NCI-H2107 treated with DMSO at 0.1 percent for 48 hours (cell line): ENCODE measurements around the gene SLC13A5.

Experiments used
- DNase-seq: peaks from one replicate; lab custom pipeline; 2025; ENCODE audit not compliant: unreplicated experiment; lab: John Stamatoyannopoulos, UW

The SLC13A5 gene

DNA sequence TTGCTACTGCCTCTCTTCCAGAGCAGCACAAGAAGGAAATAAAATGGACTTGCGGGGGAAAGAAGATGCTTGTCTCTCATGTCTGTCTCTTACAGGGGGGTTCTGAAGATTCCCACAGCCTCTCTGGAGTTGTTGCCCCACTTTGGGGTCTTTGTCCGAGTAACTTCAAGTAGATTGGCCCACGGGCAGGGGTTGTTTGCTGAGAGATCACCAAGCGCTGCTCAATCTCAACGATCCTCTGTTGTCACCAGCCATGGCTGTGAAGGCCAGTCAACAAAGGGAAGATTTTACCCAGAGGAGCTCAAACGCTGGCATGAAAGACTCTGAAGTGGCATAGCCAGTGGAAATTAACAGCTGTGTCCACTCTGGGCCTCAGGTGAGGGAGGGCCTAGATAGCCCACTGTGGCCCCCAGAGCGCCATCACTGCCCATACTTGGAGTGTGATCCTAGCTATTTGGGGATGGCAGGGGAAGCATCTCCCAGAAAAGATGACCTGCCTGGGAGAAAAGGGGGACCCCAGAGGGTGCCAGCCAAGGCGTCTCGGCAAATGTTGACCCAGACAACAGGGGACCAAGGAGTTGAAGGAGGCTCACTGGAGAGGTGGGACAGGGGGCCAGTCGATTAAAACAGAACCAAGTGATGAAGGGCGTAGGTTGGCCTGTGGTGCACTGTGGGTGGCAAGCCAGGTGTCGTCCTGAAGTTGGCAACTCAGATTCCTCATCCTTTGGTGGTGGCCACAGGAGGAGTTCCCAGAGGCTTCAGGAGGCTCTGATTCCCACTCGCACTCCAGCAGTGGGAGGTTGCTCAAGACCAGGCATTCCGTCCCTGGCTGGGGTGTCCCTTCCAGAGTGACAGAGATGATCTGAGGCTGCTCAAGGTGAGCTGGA is 28.0 kb downstream of the SLC13A5 start:
- DNase-seq, result no peak

DNA sequence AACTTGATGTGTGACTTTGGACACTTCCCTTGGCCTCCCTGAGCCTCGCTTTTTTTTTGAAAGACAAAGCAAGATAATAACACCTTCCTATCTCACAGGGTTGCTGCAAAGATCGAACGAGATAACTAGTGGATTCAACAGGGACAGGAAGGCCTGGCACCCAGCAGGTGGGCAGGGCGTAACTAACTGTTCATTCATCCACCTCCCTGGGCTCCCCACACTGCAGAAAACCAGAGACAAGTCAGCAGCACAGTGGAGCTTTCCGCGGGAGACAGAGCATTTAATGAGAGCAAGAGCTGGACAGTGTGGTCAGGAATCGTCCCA is 28.7 kb downstream of the SLC13A5 start:
- DNase-seq, result no peak

DNA sequence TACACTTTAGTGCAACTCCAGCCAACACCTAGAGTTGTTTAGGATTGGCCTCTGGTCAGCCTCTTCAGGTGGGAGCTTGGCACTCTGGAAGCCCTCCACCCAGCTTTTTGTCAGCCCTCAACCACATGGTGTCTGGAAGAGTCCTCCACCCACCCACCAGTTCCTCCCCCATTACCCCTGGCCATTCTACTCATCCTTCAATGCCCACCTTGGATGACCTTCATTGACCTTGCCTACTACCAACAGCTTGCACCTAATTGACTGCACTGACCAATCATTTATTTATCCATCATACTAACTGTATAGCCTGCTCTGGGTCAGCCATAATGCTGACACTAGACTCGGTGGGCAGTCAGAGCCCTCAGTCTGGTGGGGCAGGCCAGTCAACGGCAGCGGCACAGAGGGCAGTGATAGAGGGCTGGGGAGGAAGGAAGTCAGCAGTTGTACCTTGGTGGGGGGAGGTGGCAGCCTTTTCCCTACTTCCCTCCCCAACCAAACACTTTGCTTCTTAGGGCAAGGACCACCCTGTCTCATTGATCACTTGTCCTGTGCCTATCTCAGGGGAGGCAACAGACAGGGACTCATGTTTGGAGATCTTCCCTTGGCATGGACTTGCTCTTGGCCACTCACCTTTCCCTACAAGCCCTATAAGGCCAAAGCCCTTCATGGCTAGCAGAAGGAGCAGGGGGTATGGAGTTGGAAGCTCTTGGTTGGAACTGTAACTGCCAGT is 29.3 kb downstream of the SLC13A5 start:
- DNase-seq, result no peak

DNA sequence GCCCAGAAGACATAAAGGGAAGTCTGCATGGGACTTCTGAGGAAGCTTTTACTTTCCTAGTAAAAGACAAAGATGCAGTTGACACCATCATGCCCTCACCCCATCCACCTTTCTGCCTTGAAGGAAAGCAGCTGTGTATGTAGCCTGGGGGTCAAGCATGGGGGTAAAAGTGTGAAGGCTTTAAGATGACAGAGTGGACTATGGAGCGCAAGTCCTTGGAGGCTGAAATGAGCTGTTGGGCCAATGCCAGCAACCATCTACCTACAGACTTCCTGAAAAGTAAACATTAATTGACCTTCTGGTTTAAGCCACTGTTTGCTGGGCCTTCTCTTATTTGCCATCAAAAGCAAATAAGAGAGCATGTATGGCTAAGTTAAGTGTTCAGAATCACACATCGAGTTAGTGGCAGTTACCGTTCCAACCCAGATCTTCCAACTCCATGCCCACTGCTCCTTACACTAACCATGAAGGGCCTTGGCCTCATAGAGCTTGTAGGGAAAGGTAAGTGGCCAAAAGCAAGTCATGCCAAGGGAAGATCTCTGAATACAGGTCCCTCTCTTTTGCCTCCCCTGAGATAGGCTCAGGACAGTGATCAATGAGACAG is 30.0 kb downstream of the SLC13A5 start:
- DNase-seq, result no peak

DNA sequence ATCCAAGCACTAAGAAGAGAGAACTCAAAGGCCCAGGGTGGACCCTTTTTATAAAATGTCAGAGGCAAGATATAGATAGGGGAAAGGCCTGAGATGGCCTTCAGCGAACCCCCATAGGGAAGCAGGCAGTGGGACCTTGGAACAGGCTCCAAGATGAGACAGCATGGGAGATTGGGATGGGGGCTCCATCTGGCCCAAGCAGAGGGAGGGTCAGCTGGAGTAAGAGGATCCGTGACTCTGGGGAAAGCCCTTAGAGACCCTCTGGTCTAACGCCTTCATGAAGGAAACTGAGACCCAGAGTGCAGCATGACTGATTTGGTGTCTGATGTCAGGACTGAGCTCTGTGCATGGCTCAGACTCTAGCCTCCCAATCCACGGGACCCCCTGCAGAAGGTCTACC is 30.8 kb downstream of the SLC13A5 start:
- no peak for DNase-seq

DNA sequence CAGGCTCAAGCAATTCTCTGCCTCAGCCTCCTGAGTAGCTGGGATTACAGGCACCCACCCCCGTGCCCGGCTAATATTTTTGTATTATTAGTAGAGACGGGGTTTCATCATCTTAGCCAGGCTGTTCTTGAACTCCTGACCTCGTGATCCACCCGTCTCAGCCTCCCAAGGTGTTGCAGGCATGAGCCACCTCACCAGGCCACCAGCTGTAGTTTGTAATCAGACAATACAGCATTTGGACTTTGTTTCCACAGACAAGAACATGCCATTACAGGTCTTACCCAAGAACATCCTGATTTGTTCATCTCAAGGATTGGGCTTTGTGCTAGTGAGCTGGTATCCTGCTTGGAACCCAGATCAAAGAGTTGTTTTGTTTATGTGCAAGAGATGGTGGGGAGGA is 31.5 kb downstream of the SLC13A5 start:
- DNase-seq, result no peak

DNA sequence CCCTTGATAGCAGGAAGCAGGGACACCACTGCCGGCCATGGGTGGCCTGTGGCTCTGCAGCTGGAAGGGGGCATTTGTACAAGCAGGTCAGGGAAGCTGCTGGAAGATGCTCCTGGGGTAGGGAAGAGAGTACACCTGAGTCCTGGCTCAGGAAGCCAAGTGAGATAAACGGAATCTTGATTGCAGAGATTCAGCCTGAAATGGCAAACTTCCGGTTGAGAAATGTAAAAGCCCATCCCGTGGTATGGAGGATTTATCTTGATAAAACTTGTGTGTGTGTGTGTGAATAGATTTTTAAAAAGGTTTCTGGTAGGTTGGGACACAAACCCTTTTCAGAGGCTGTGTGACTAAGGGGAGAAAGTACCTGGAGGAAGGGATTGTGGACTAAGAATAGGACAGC is 32.0 kb downstream of the SLC13A5 start:
- DNase-seq, result no peak

DNA sequence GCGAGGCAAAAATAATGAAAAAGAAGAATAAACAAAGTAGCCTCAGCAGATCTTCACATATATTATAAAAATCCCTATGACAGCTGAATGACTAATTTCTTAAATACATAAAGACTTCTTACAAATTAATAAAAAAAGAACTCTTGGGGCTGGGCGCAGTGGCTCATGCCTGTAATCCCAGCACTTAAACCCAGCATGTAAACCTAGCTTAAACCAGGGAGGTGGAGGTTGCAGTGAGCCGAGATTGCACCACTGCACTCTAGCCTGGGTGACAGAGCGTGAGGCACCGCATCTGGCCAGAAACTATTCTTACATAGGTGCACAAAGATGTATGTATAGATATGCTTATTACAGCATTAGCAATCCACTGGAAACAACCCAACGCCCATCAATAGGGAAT is 33.9 kb downstream of the SLC13A5 start:
- DNase-seq, result no peak

DNA sequence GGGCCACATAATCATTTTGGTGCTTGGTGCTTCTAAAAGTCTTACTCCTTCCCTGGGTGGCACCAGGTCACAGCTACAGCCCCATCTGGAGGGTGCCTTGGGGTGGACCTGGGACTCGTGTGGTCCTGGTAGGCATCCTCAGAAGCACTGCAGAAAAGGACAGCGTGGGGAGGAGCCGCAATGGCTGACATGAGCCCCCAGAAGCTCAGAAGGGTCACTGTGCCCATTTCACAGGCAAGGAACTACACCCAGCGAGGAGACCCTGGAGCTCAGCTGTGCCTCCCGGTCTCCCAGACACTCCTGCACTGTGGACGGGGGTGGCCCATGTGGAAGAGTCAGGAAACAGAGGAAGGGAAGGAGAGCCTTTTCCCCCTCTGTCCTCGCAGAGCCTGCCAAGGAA is 35.2 kb downstream of the SLC13A5 start:
- no peak for DNase-seq

DNA sequence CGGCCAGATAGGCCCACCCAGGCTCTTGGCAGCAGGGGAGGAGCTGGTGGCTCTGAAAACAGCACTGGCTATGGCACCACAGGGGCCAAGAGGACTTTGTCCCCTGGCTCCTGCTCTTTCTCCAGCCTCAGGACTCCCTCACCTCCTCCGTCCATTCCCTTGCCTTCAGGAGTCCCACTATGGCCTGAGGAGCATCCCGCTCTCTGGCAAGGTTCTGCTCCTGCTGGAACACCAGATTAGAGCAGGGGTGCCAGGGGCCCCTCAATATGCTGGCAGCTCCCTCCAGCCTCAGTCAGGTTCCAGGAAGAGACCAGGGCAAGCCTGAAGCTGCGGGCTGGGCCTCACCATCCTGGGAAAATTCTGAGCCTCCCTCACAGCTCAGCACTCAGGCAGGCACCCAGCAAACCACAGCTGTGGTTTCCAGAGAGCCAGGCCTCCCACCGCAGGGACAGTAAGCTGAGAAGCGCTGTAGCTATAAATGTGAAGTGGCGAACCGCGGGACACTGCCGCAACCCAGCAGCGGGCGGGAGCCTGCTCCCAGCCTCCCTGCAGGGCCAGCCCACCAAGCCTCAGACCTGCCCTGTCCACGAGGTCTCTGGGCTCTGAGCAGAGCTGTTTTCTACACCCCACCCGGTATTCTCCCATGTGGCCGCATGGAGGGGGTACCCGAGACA is 35.9 kb downstream of the SLC13A5 start:
- peak; percentile 10 for DNase-seq

DNA sequence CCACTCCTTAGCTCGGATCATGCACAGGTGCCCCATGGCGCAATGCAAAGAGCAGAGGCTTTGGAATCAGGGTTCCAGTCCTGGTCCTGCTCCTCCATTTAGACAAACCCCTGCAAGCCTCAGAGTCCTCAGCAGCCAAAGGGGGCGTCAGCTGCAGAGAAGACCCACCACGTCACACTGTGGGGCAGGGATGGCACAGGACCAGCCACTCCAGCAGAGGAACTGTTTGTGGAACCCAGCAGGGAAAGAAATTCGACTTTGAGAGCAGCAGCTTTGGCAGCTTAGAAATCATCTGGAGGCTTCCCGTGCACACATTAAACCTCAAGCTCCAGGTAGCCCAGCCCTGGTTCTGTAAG is 36.4 kb downstream of the SLC13A5 start:
- no peak for DNase-seq

DNA sequence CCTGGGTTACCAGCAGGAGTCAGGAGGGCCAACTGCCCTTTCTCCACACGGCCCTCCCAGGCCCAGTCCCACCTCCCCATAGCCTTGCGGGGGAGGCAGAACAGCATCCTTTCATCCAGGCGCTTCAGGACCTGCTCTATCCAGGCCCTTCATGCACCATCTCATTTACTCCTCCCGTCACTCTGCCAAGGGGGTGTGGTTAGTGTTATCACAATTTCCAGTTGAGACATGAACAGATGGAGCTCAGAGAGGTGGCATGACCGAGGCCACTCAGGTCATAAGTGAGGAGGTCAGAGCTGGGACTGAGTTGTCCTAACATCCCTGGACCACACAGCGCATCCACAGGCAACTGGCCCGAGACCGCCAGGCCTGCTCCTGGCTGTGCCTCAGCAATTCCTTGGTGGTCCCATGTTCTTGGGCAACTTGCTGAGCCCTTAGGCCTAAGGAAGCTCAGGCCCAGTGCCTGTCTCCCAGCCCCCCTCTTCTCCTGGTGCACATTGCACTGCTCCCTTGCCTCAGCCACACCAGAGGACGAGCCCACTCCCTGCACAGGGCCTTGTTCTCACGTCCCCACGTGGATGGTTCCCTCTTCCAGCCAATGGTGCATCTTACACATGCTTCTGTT is 37.9 kb downstream of the SLC13A5 start:
- DNase-seq, result no peak

DNA sequence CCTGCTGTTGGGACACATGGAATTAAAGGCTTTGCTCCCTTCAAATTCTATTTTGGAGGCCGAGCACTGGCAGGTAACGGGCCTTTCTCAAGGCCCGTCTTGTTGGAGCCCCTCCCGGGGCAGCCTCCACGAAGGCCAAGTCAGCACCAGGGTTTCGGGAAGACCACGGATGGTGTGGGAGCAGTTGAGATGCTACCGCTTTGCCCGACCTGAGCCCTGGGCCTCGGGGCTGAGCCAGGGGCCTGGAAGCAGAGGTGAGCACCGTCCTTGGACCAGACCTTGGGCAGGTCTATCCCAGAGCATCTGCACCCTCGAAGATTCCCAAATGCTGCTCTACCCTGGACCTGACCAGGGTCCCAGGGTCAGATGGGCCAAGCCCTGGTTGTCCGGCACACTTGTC is 38.6 kb downstream of the SLC13A5 start:
- no peak for DNase-seq

DNA sequence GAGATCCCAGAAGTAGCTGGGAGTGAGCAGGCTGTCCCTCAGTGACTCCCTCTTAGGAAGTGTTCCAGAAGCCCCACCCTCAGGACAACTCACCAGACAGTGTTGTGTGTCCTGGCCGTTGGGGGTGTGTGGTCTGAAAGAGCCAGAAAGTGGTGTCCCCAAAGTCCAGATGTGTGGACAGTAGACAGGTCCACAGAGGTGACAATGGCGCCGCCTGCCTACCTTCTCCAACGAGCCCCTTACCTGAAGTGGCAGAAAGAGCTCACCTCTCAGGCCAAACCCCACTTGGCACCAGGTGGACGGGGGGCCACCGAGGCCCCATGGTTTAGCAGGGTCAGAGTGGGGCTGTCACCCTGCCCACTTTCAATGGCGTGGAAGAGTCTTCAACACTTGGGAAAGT is 41.7 kb downstream of the SLC13A5 start:
- DNase-seq, result no peak

DNA sequence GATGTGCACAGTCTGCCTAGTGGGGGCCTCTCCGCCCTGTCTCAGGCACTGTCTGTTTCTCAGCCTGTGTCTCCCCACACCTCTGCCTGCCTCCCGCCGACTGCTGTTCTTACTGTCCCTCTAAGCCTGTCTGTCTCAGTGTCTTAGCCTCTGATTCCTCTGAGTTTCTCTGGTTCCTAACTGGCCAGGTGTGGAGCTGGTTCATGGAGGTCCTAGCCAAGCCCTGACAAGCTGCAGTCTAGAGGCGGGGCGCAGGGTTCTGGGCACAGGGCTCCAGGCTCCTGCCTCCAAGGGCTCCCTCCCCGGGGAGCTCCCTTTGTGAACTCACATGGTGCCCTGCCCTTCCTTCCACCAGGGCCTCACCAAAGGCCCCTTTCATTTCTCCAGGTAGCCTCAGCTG is 42.2 kb downstream of the SLC13A5 start:
- DNase-seq, result no peak

DNA sequence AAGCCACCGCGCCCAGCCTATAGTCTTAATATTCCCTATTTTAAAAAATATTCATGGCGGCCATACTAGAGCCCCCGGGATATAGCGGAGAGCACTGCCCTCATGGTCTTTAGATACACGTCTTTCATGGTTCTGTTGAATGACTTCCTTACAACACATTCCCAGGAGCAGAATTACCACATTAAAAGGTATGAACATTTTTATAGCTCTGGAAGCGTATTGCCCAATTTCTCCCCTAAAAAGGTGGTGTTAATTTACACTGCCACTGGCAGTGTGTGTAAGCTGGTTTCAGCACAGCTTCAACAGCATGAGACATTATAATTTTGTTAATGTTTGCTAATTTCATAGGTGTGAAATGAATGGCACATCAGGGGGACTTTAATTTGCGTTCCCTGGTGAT is 42.6 kb downstream of the SLC13A5 start:
- DNase-seq, result no peak

DNA sequence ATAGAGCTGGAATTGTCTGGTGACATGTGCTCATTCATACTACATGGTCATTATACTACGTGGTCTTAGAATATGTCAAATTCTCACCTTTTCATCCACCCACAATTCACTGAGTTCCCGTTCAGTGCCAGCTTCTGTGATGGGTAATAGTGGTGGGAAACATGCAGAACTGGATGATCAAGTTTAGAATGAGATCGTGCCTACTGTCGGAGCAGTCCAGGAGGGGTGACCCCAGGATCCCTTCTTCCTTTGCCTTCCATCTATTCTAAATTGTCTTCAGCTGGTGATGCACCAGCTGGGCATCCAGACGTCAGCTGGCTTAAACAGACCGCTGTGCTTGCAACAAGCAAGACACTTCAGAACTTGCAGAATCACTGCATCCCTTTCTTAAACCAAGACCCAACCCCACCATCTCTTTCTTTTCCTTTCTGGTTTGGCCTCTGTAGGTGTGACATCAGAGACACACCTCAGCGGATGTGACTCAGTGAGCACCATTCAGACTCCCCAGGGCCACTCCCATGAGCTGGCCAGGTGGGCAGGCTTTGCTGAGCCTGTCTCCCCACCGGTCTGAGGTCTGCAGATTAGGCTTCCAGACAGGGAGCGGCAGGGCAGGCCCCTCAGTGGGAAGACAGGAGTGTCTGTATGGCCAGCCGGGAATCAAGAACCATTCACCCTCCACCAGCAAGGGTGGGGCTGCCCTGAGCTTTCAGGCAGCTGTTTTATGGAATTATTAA is 43.5 kb downstream of the SLC13A5 start:
- no peak for DNase-seq

DNA sequence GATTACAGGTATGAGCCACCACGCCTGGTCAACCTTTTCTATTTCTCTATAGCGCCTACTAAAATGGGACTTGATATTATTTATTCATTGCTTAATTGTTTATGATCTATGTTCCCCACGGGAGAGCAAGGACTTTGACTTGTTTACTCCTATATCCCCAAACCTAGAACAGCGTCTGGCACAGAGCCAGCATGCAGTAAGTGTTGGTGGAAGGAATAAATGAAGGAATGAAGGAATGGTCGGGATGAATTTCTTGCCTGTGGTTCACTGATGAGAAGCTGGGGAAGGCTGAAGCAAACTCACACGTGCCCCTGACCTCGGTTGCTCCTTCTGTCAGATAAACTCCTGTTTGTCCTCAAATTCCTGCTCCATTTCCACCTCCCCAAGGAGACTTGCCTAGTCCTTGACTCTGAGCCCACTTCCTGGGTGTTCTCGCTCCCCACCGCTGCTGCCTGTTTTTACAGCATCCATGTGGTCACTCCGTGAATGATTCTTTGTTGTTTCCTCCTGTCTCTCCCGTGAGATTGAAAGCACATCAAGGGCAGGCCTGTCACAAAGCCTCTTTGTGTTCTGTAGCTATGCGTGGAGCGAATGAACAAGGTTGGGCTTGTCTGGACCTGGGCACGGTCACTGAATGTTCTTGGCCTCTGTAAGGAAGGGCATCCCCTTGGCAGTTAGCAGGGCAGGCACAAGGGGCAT is 44.3 kb downstream of the SLC13A5 start:
- DNase-seq, result no peak

DNA sequence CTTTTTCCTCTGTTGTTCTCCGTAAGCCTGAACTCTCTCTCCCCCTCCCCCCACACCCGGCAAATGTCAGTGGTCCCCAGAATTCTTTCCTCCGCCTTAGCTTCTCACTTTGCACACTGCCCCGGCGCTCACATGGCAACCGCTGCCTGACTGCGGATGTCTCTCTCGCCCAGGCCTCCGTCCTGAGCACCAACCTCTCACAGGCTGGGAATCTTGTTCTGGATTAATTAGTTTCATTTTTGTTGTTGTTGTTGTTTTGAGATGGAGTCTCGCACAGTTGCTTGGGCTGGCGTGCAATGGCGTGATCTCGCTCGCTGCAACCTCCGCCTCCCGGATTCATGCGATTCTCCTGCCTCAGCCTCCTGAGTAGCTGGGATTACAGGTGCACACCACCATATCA is 45.0 kb downstream of the SLC13A5 start:
- no peak for DNase-seq

DNA sequence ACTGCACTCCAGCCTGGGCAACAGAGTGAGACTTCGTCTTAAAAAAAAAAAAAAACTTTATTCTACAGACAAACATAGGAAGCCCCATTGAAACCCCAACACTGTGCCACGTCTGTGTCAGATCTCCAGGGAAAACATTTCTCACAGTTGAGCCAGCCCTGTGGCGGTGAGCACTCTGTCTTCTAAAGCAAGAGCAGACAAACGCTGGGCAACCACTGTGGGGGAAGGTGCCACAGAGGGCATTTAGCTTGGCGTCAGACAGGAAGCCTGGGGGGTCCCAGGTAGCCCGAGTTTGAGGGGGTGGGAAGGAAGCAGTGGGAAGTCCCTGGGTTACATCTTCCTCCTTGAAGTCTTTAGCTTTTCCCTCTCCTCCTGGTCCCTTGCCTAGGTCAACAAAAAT is 45.7 kb downstream of the SLC13A5 start:
- DNase-seq, result no peak
